Umbilical cord (tissue), 2 donors: Measurements from ENCODE around the gene ZNF438. TPM values are rescaled to one million over a fixed set of nuclear protein-coding genes. Genes with fewer than 3 reads are reported as not detected.
"Not testable (repeated sequence)": the region's sequence is repeated elsewhere in the genome, so short reads cannot be mapped to it uniquely, and the experiment has no call there.

Source experiments
- DNase-seq: peaks from one replicate; pipeline ENCODE4 v3.0.0-alpha.2; 2015; ENCODE audit warnings: low spot score
- total RNA-seq: library from RNA; depleted of rRNA; stranded (reverse); fragments of >200 nt; gene quantifications from one replicate; pipeline ENCODE4 v1.2.3, GENCODE V29; 2014; ENCODE audit warnings: low replicate concordance; ENCODE audit not compliant: insufficient read depth

ZNF438 gene
- total RNA-seq, 1 donor from 2014 or later: 8.4 TPM

DNA sequence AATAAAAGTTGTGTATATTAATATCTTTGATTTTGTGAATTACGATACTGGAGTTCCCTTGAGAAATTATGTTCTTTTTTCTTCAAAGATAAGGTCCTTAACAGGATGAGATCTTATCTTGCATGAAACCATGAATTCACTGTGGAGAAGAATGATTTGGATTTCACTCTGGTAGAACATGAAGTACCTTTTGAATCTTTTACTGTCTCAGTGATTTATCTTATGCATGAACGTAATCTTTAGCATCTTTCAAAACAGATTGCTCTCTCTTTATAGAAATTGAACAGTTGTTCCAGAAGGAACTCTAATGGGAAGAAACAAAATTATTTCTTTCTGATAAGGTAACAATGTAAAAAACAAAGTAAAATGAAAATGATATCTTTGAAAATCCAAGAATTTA lies 11.0 kb upstream of the ZNF438 start:
- no peak for DNase-seq

- DNase-seq: no peak
These were observed 9.3 kb upstream of the ZNF438 start for GRCh38 chr10:31041011-31041410.

DNA sequence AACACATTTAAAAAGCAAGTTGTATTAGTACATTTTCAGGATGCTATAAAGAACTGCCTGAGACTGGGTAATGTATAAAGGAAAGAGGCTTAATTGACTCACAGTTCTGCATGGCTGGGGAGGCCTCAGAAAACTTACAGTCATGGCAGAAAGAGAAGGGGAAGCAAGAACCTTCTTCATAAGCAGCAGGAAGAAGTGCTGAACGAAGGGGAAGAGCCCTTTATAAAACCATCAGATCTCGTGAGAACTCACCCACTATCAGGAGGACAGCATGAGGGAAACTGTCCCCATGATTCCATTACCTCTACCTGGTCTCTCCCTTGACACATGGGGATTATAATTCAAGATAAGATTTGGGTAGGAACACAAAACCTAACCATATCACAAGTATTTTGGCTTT lies 7.3 kb upstream of the ZNF438 start:
- DNase-seq: not testable (repeated sequence)

DNA sequence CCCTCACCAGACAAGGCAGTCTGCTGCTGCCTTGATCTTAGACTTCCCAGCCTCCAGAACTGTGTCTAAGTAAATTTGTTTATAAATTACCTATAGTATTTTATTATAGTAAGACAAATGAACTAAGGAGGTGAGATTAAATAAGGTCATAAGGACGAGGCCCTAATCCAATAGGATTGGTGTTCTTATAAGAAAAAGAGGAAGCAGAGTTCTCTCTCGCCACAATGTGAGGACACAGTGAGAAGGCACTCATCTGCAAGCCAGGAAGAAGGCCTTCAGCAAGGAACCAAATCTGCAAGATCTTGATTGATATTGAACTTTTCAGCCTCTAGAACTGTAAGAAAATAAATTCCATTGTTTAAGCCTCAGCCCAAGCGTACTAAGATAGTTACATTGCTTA lies 6.1 kb upstream of the ZNF438 start:
- no peak for DNase-seq

GRCh38 chr10:31036209-31036608 lies 4.5 kb upstream of the ZNF438 start:
- no peak for DNase-seq

DNA sequence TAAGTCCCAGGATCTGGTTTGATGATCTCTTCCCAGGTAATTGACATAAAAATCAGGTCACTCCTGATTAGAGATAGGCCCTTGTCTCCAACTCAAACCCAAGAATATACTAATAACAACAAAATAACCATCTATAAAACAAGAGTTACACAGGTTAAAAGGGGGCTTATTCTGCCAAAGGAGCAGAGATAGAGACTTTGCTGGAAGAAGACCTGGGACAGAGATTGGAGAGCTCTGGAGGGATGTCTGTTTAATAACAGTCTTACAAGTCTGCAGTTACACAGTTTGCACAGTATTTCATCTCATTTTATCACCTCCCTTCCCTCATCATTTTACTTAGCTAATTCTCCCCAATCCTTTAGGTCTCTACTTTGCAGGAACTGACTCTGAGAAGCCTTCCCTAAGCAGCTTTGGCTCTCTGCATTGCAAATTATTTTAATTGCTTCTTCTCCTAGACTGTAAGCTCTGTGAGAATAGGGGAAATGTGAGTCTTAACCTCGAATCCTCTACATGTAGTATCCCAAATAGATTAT lies 3.7 kb upstream of the ZNF438 start:
- peak; percentile 90 for DNase-seq

DNA sequence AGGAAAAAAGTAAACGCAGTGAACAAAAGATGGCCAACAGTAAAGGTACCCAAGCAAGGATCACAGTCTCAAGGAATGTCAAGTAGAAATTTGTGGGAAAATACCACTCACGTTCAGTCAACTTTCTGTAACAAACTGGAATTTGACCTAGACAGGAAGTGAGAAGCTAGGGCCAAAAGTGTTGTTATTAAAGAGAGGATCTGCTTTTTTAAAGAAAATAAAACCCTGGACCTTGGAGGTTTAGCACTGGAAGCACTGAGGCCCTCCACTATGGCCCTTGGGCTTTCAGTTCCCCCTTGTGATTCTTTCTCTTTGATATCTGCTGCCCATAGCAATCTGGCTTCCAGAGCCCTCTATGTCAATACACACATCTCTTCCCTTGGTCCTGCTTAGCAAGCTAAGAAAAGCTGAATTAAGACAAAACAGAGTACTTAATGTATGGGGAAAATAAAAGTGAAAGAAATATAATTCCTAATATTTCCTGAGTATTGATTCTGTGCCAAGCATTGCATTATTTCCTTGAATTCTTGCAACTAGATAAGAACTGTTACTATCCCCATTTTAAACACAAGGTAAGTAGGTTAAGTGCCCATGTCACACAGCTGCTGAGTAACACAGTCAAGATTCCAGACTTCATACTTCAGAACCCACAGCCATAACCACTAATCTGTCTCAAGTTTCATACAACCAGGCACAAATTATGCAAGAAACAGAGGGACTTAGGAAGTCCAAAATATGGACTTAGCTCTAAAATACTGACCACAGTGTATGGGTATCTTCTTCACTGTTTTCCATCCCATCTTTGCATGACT lies 2.6 kb upstream of the ZNF438 start:
- peak; percentile 92 for DNase-seq

- no peak for DNase-seq
These were observed 1.5 kb upstream of the ZNF438 start for GRCh38 chr10:31033147-31033546.

DNA sequence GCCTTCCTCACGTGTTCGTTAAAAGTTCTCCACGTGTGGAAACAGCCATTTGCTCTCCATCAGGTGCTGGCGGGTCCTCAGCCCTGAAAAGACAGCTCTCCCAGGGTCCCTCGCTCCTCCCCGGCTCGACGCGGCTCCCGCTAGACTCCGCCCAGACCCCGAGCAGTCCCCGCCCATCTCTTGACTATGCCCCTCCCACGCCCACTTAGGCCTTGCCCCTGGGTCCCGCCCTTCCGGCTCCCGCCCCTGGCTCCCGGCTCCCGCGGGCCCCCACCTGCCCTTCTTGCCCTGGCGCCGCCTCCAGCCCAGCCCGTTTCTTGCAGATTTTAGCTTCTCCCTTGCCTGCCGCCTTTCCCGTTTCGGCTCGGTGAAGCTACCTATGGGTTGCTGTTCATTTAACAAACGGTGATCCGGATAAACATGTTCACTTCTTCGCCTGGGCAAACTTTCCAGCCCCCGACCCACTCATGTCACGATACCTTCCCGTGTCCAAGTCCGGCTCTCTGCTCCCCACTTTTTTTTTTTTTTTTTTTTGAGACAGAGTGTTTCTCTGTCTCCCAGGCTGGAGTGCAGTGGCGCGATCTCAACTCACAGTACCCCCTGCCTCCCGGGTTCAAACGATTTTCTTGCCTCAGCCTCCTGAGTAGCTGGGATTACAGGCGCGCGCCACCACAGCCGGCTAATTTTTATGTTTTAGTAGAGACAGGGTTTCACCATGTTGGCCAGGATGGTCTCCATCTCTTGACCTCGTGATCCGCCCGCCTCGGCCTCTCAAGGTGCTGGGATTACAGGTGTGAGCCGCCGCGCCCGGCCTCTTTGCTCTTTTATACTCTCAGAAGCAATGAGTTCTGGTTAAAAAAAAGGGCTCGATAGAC lies 830 bp upstream of the ZNF438 start:
- DNase-seq: peak; percentile 98

DNA sequence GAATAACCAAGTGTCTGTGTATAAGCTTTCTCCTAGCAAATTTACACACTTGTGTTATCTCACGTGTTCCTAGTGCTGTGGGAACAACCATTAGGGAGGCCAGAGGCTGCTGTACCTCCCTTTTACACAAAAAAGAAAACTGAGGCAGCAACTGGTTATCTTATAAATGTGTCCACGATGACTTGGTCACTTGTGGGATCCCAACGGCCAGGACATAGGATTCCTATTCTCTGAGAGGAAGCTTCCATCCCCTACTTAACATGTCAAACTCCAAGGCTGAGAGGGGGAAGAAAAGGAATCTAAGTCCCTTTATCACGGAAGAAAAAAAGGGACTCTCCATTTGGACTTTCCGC lies 484 bp downstream of the ZNF438 start:
- DNase-seq: no peak

- DNase-seq: no peak
These were observed 865 bp downstream of the ZNF438 start for GRCh38 chr10:31030800-31031199.

DNA sequence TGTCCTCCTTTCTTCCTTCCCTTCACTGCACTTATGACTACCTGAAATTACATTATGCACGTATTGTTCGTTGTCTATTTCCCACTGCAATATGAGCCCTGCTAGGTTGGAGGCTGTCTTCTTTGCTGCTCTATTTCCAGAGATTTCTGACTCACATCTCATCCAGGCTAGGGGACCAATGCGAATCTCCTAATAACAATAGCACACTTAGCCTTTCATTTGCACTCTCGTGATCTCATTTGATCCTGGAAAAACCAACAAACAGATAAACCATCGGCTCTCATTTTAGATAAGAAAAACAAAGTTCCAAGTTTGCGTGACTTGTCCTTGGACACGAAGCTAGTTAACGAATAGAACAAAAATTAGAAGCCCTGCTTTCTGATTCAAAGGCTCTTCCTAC lies 1.4 kb downstream of the ZNF438 start:
- no peak for DNase-seq

DNA sequence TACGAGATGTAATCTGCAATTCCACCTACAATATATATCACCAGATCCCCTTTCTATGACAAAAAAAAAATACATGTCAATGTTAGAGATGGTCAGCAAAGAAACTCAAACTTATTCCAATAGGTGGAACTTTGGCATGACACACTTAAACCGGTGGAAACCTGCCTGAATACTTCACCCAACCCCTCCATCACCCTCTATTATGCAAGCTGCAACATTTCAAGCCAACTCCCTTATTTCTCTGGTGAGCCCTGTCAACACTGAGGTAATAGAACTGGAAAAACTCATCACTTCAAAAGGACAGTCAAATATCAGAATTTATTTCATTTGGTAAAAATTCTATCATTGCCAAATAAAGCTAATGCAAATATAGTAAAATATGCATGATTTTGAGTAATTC lies 3.6 kb downstream of the ZNF438 start:
- DNase-seq: peak; percentile 54

DNA sequence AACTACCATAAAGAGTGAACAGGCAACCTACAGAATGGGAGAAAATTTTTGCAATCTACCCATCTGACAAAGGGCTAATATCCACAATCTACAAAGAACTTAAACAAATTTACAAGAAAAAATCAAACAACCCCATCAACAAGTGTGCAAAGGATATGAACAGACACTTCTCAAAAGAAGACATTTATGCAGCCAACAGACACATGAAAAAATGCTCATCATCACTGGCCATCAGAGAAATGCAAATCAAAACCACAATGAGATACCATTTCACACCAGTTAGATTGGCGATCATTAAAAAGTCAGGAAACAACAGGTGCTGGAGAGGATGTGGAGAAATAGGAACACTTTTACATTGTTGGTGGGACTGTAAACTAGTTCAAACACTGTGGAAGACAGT lies 5.4 kb downstream of the ZNF438 start:
- not testable (repeated sequence) for DNase-seq

- no peak for DNase-seq
These were observed 6.5 kb downstream of the ZNF438 start for GRCh38 chr10:31025142-31025541.

DNA sequence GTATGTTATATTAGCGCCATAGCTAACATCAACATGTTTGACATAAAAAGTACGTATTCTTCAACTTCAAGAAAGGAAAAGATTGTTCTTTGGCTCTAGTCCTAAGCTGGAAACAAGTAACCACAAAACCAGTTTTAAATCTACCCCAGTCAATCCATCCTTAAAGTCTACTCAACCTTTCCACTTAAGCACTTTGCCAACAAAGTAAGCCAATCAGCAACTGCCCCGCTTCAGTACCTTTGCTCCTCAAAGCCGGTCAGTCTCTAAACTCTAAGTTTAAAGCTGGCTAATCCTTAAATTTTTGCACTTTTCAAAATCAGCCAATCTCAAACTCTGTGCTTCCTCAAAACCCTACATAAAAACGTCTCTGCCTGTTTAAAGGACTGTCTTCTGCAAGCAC lies 8.1 kb downstream of the ZNF438 start:
- DNase-seq: no peak

DNA sequence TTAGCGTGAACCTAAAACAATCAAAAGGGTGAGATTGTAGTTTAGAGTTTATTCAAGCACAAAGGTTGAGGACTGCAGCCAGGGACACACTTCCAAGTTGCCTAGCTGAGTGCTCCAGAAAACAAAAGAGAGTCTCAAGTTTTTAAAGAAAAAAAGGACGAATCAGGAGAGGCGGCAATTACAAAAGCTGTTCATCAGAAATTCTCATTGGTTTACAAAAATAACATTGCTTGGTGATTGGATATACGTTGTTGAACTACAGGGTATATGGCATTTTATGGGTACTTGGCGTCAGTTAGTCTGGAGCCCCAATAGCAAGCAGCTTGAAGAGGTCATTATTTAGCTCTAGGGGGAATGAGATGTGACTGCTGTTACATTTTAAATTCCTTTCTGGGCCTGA lies 11.5 kb downstream of the ZNF438 start:
- DNase-seq: no peak

DNA sequence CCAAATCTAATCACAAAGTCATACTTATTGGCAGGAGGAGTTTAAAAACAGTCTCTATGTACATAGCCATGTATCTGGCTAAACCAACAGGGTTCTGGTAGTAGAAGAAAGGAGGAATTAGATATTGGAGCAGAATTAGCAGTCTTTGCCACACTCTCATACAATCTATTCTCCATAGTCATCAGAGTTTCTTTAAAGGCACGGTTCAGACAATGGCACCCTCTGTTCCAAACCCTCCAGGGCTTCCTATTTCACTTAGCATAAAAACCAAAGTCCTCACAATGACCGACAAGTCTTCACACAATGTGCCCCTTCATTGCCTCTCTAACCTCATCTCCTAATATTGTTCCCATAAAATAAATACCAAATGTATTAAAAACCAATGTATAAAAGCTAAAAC lies 12.7 kb downstream of the ZNF438 start:
- DNase-seq: no peak

- DNase-seq: no peak
These were observed 13.3 kb downstream of the ZNF438 start for GRCh38 chr10:31018356-31018750.

GRCh38 chr10:31017534-31018355 lies 13.9 kb downstream of the ZNF438 start:
- DNase-seq: no peak

DNA sequence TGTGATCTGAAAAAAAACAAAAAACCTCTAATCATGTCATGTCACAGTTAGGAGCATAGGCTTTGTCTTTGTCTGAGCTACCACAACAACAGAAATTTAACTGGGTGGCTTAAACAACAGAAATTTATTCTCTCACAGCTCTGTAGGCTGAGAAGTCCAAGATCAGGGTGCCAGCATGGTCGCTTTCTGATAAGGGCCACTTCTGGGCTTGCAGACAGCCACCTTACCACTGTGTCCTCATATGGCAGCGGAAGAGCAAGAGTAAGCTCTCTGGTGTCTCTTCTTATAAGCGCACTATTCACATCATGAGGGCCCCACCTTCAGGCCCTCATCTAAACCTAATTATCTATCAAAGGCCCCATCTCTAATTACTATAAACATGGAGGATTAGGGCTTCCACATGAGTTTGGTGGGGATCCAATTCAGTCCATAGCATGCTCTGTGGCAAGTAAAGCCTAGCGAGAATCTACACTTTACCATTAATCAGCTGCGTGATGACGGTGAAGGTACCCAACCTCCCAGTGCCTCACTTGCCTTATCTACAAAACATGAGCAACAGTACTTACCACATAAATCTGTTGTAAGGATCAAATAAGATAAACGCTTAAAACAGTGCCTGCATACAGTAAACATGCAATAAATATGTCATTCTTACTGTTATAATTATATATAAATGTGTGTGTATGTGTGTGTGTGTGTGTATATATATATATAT lies 17.3 kb downstream of the ZNF438 start:
- DNase-seq: no peak
